H9 (cell line): Measurements from ENCODE around the gene CACNA2D3. TPM values are rescaled to one million over a fixed set of nuclear protein-coding genes. Genes with fewer than 3 reads are reported as not detected.

Experiments
- DNase-seq: peaks from one replicate; pipeline ENCODE4 v3.0.0-alpha.2; 2017
- H2AFZ ChIP-seq: one replicate; pipeline ENCODE4 v1.6.1; 2013; ENCODE audit warnings: mild to moderate bottlenecking, low read length, control low read depth, moderate library complexity
- H2AK5ac ChIP-seq: 2 replicates; pipeline ENCODE4 v1.6.1; 2013; ENCODE audit warnings: low read length, control low read depth, mixed read lengths; ENCODE audit not compliant: insufficient read length
- H2BK120ac ChIP-seq: one replicate; pipeline ENCODE4 v1.6.1; 2013; ENCODE audit warnings: low read depth, mild to moderate bottlenecking, low read length, control low read depth, inconsistent platforms; ENCODE audit not compliant: poor library complexity, severe bottlenecking
- H2BK12ac ChIP-seq: 2 replicates; pipeline ENCODE4 v1.6.1; 2013; ENCODE audit warnings: low read length, control low read depth, mixed read lengths, low read depth; ENCODE audit not compliant: insufficient read length
- H2BK15ac ChIP-seq: 2 replicates; pipeline ENCODE4 v1.6.1; 2013; ENCODE audit warnings: low read depth, low read length, control low read depth
- H2BK20ac ChIP-seq: one replicate; pipeline ENCODE4 v1.6.1; 2013; ENCODE audit warnings: low read depth, mild to moderate bottlenecking, low read length, control low read depth, inconsistent platforms; ENCODE audit not compliant: poor library complexity, severe bottlenecking
- H2BK5ac ChIP-seq: 2 replicates; pipeline ENCODE4 v1.6.1; 2013; ENCODE audit warnings: low read length, control low read depth, mixed read lengths; ENCODE audit not compliant: insufficient read length
- H3K14ac ChIP-seq: 2 replicates; pipeline ENCODE4 v1.6.1; 2013; ENCODE audit warnings: low read length, control low read depth; ENCODE audit not compliant: insufficient read depth
- H3K18ac ChIP-seq: 2 replicates; pipeline ENCODE4 v1.6.1; 2013; ENCODE audit warnings: low read depth, mild to moderate bottlenecking, mixed read lengths, low read length, control low read depth; ENCODE audit not compliant: insufficient read length
- H3K23ac ChIP-seq: 2 replicates; pipeline ENCODE4 v1.6.1; 2013; ENCODE audit warnings: low read length, control low read depth, mixed read lengths, low read depth; ENCODE audit not compliant: insufficient read length
- H3K23me2 ChIP-seq: 2 replicates; pipeline ENCODE4 v1.6.1; 2013; ENCODE audit warnings: low read depth, mild to moderate bottlenecking, mixed read lengths, low read length, control low read depth; ENCODE audit not compliant: insufficient read length, poor library complexity, severe bottlenecking
- H3K27ac ChIP-seq: 2 replicates; pipeline ENCODE4 v1.5.1; 2013; ENCODE audit warnings: low read length, control low read depth, mixed read lengths, low read depth; ENCODE audit not compliant: insufficient read length
- H3K27me3 ChIP-seq: 2 replicates; pipeline ENCODE4 v1.6.1; 2013; ENCODE audit warnings: low read length, control low read depth, inconsistent platforms; ENCODE audit not compliant: insufficient read depth
- H3K4ac ChIP-seq: 2 replicates; pipeline ENCODE4 v1.6.1; 2013; ENCODE audit warnings: low read depth, mild to moderate bottlenecking, control low read depth, inconsistent platforms, low read length, moderate library complexity
- H3K4me1 ChIP-seq: 2 replicates; pipeline ENCODE4 v1.6.1; 2013; ENCODE audit warnings: low read length, control low read depth, inconsistent platforms; ENCODE audit not compliant: insufficient read depth
- H3K4me2 ChIP-seq: 2 replicates; pipeline ENCODE4 v1.6.1; 2013; ENCODE audit warnings: low read length, control low read depth, mixed read lengths; ENCODE audit not compliant: insufficient read length, insufficient read depth
- H3K56ac ChIP-seq: 2 replicates; pipeline ENCODE4 v1.6.1; 2013; ENCODE audit warnings: low read depth, mild to moderate bottlenecking, mixed read lengths, low read length, control low read depth; ENCODE audit not compliant: insufficient read length
- H3K79me1 ChIP-seq: 2 replicates; pipeline ENCODE4 v1.6.1; 2013; ENCODE audit warnings: low read depth, mild to moderate bottlenecking, moderate library complexity, low read length, control low read depth, inconsistent platforms; ENCODE audit not compliant: insufficient read depth, poor library complexity, severe bottlenecking
- H3K79me2 ChIP-seq: 2 replicates; pipeline ENCODE4 v1.6.1; 2013; ENCODE audit warnings: low read length, control low read depth, inconsistent platforms; ENCODE audit not compliant: insufficient read depth
- H3K9ac ChIP-seq: 2 replicates; pipeline ENCODE4 v1.6.1; 2013; ENCODE audit warnings: low read length, control low read depth, mixed read lengths; ENCODE audit not compliant: insufficient read length; ENCODE audit errors: extremely low read depth
- H3K9me3 ChIP-seq: one replicate; pipeline ENCODE4 v1.6.1; 2013; ENCODE audit warnings: low read depth, low read length, inconsistent platforms; ENCODE audit not compliant: control insufficient read depth
- H3T11ph ChIP-seq: one replicate; pipeline ENCODE4 v1.6.1; 2013; ENCODE audit warnings: mild to moderate bottlenecking, low read length, control low read depth, inconsistent platforms
- H4K20me1 ChIP-seq: one replicate; pipeline ENCODE4 v1.6.1; 2013; ENCODE audit not compliant: control insufficient read depth, insufficient read length, insufficient read depth
- H4K5ac ChIP-seq: 2 replicates; pipeline ENCODE4 v1.6.1; 2013; ENCODE audit warnings: low read depth, mild to moderate bottlenecking, mixed read lengths, low read length, control low read depth; ENCODE audit not compliant: insufficient read length
- H4K8ac ChIP-seq: replicated peaks from 2 replicates; pipeline ENCODE4 v1.6.1; 2013; ENCODE audit warnings: low read length, control low read depth, mixed read lengths, low read depth; ENCODE audit not compliant: insufficient read length
- H4K91ac ChIP-seq: 2 replicates; pipeline ENCODE4 v1.6.1; 2013; ENCODE audit warnings: low read depth, mild to moderate bottlenecking, moderate library complexity, mixed read lengths, low read length, control low read depth; ENCODE audit not compliant: insufficient read length
- H3K27ac Mint-ChIP-seq, 3 experiments: 2 replicates in 2 of 3; 3 replicates in 1 of 3; pipeline ENCODE4 v1.8.0; 2020 to 2021; ENCODE audit warnings: mixed read lengths in 3 of 3, mild to moderate bottlenecking in 1 of 3, moderate library complexity in 1 of 3
- H3K27me3 Mint-ChIP-seq: 2 replicates; pipeline ENCODE4 v1.8.0; 2021; ENCODE audit warnings: low read depth, mild to moderate bottlenecking, moderate library complexity, mixed read lengths
- H3K36me3 Mint-ChIP-seq, 3 experiments: 2 replicates in 2 of 3; 3 replicates in 1 of 3; pipeline ENCODE4 v1.8.0; 2020 to 2021; ENCODE audit warnings: low read depth in 3 of 3, mixed read lengths in 3 of 3; ENCODE audit not compliant: insufficient read depth in 1 of 3
- H3K4me1 Mint-ChIP-seq, 2 experiments: 2 replicates each; pipeline ENCODE4 v1.8.0; 2020; ENCODE audit warnings: mixed read lengths in 2 of 2
- H3K4me3 Mint-ChIP-seq, 2 experiments: 2 replicates in 1 of 2; 3 replicates in 1 of 2; pipeline ENCODE4 v1.8.0; 2020 to 2021; ENCODE audit warnings: mild to moderate bottlenecking in 2 of 2, mixed read lengths in 2 of 2, moderate library complexity in 1 of 2
- H3K9me3 Mint-ChIP-seq, 2 experiments: 2 replicates in 1 of 2; 3 replicates in 1 of 2; pipeline ENCODE4 v1.8.0; 2020; ENCODE audit warnings: mild to moderate bottlenecking in 2 of 2, mixed read lengths in 2 of 2, moderate library complexity in 1 of 2
- total RNA-seq: library from RNA; stranded (reverse); gene quantifications from 2 replicates; pipeline ENCODE4 v1.2.1, GENCODE V29; 2021
- TF ChIP-seq, protein P1 (sequence below): fragments of 200-600 bp; sonication (generic); conservative IDR thresholded peaks from 3 replicates; pipeline ENCODE4 v1.8.0; 2021; ENCODE audit warnings: antibody characterized with exemption, mild to moderate bottlenecking

The CACNA2D3 gene
- total RNA-seq, 1 experiment from 2014 or later = 3.2 TPM

DNA sequence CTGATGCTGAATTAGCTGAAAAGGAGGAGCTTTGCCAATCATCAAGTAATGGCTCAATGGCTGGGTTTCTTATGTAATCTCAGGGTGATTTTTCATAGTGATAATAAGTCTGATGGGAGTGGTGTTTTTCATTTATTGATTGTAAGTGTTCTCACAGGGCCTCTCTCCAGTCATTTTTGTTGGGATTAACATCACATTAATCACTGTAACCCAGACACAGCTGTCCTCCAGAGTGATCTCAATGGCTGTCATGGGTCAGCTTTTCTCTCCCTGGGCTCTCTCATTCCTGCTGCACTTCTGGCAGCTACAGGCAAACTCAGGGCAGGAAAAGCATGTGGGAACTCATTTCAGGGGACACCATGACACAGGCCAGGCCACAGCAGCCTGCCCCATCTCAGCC is 642.6 kb downstream of the CACNA2D3 start:
- Histone ChIP-seq H2BK5ac (no peak overlapping the region), H3T11ph (no peak overlapping the region), H3K23me2 (no peaks in the 10 kb centered on the region), H2AFZ (no peak overlapping the region), H2BK20ac (no peak overlapping the region), H3K9me3 (no peaks in the 10 kb centered on the region), H3K27ac (no peak overlapping the region), H3K9ac (no peak overlapping the region), H3K4ac (no peak overlapping the region), H3K79me2 (no peaks in the 10 kb centered on the region), H2BK12ac (no peak overlapping the region), H4K91ac (no peak overlapping the region), H3K56ac (no peak overlapping the region), H3K79me1 (no peaks in the 10 kb centered on the region), H3K14ac (no peak overlapping the region), H4K8ac (no peak overlapping the region), H4K20me1 (no peaks in the 10 kb centered on the region), H3K18ac (no peak overlapping the region), H3K27me3 (no peaks in the 10 kb centered on the region), H3K23ac (no peak overlapping the region), H2AK5ac (no peak overlapping the region), H3K4me1 (0 out of 2 replicates have a peak, but pooled peaks cover under 1% of the 10 kb centered on the region), H2BK15ac (no peak overlapping the region), H3K4me2 (no peak overlapping the region), H2BK120ac (no peak overlapping the region), H4K5ac (no peak overlapping the region)
- Mint-ChIP-seq H3K4me1 (peaks cover under 1 to 10% of the 10 kb centered on the region in 2 experiments; a peak in 2 of 4 replicates), H3K4me3 (no peak overlapping the region), H3K9me3 (no peaks in the 10 kb centered on the region; a peak in 1 of 5 replicates), H3K36me3 (peaks cover 0 to 1% (median 0%) of the 10 kb centered on the region in 3 experiments; a peak in 1 of 7 replicates), H3K27me3 (no peaks in the 10 kb centered on the region), H3K27ac (no peak overlapping the region; a peak in 1 of 7 replicates)
- no peak for DNase-seq
- TF ChIP-seq, protein P1, sequence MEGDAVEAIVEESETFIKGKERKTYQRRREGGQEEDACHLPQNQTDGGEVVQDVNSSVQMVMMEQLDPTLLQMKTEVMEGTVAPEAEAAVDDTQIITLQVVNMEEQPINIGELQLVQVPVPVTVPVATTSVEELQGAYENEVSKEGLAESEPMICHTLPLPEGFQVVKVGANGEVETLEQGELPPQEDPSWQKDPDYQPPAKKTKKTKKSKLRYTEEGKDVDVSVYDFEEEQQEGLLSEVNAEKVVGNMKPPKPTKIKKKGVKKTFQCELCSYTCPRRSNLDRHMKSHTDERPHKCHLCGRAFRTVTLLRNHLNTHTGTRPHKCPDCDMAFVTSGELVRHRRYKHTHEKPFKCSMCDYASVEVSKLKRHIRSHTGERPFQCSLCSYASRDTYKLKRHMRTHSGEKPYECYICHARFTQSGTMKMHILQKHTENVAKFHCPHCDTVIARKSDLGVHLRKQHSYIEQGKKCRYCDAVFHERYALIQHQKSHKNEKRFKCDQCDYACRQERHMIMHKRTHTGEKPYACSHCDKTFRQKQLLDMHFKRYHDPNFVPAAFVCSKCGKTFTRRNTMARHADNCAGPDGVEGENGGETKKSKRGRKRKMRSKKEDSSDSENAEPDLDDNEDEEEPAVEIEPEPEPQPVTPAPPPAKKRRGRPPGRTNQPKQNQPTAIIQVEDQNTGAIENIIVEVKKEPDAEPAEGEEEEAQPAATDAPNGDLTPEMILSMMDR = no peak
